NCI-H2227 treated with DMSO at 0.1 percent for 48 hours (cell line): ENCODE results near the gene ITGA2.

Experiments
- DNase-seq: peaks from one replicate; lab custom pipeline; 2025; lab: John Stamatoyannopoulos, UW

Gene ITGA2

DNA sequence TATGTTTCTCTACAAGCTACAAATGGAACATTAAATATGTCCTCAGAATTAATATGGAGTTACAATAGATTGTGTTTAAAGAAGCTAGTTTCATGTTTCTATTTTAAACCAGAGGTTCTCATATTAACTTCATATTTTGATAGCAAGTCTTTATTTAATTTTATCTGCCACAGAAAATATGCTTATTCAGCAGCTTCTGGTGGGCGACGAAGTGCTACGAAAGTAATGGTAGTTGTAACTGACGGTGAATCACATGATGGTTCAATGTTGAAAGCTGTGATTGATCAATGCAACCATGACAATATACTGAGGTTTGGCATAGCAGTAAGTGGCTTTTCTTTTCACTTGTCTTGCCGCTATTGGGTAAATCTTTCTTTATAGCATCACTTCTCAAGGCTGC is 66.2 kb downstream of the ITGA2 start:
- no peak for DNase-seq

DNA sequence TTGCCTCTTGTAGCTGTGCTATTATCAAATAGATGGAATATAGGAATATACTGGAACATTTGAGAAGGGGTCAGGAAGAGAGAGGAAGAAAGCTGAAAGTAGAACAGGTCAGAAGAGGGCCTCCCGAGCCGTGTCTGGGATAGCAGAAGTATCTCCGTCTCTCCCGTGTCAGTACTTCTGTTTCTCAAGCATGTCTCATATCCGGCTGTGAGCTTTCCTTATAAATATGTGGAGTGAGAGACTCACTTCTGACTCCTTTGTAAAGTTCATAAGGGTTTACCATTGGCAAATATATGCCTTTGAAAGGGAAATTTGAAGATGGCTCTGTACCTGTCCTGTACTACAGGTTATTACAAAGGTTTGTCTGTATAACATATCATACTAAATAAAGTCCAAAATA is 70.1 kb downstream of the ITGA2 start:
- DNase-seq, result no peak

DNA sequence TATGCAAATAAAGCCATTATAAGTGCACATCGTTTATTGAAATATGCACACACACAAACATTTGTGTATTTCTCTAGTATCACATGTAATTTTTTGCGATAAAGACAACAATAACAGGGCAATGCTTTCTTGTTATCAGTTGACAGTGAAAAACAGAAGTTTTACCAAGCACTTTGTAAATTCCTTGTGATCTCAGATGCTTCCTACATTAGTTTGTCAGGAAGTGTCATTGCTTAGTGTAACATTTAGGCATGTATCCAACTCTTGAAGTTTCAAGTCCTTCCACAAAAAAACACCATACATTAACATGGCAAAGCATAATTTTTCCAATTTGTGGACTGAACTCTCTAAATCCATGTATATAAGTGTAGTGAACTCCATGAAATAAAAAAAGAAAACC is 74.0 kb downstream of the ITGA2 start:
- DNase-seq, result no peak

DNA sequence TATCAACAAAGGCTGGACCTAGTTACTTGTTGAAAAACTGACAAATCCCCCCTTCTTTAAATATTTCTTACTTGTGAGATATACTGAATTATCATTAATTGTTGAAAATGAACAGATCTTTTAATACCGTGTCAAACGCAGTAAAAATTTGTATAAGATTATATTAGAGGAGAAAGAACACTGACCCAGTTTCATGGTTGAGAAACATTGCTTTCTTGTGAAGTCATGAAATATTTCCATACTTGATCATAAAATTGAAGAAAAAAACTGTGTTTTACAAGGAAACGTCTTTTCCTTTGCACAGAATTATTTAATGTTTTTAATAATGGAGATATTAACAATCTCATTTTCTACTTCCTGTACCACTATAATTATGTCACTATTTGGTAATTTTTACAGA is 74.6 kb downstream of the ITGA2 start:
- no peak for DNase-seq

DNA sequence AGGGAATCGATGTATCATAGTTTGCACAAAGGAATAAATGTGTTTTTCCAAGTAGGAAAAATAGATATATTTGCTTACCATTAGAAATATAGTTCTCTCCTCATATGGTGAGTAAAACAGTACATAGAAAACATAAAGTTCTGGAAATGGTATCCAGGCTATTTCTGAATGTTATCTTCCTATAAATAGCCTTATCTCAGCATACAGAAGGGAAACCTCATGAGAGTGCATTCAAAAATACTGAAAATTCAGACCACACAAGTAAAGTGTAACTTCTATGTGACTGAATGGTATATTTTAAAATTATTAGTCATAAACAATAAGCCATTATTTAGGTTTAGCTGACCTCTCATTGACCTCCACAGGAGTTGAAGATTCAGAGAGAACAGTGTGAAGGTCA is 76.9 kb downstream of the ITGA2 start:
- no peak for DNase-seq

DNA sequence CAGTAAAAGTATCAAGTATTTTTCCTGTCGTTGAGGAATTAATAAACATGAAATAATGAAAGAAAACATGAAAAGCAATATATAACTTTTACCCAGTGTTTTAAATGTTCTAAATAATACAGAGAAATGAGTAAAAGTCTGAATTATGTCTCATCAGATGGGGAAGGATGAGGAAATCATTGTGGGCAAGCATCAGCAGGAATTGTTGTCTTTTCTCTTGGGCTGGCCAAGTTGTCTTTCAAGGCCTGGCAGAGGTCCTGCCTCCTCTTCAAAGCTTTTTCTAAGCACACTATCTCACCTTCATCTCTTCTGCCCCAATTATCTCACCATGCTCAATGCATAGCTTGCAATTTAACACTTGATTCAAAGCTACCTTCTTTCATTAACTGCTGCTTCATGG is 78.5 kb downstream of the ITGA2 start:
- DNase-seq, result no peak

DNA sequence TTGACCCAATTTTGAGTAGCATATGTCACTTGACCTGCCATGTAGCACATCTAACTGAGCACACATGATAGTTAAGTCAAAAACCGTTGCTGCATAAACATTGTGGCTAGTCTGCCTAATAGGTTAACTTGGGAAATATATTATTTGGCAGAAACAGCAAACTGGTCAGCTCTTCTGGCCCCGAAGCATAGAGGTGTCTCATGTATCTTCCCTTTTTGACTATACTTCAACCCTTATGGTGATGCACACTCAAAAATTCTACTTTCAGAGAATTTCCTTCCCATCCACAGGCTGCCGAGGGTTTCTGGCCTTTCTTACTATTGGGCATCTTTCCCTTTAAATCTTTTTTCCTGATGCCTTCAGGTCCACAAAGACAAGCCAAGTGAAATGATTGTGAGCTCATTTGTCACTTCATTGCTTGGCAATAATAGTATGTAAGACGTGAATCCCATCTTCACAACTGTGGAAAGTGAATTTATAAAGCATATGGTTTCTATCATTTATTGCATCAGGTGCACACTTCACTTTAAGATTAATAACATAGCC is 79.2 kb downstream of the ITGA2 start:
- no peak for DNase-seq

DNA sequence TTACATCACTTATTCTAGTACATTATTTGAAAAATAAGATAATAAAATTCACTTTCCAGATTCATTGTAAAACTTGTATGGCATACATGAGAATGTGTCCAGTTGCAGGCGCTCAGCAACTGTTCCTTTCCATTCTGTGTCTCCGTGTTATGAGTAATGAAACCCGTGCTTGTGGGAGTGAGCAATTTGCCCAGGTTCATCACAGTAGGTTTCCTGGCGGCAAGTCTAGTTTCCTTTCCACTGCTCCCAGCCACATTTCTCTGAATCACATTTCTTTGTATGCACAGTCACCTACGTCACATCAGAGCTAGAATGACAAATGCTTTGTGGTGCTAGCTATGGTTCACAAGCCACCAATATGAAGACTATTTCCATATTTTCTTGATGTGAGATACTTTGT is 80.5 kb downstream of the ITGA2 start:
- no peak for DNase-seq

DNA sequence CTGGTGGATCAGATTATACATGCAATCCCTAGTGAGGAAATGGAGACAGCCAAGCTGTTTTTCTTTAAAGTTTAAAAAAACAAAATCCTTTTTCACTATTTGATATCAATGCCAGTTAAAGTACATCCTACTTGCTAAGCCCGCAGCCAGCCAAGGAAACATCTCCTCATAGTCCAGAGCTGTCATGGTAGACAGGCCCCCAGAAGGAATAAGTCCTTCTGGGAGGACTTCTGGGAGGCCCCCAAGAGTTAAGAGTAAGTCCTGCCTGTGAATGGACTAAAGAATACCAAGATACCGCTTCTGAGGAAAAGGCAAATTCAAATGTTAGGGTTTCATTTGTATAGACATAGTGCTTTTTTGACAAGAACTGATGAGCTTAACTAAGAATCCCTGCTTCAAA is 82.1 kb downstream of the ITGA2 start:
- no peak for DNase-seq

DNA sequence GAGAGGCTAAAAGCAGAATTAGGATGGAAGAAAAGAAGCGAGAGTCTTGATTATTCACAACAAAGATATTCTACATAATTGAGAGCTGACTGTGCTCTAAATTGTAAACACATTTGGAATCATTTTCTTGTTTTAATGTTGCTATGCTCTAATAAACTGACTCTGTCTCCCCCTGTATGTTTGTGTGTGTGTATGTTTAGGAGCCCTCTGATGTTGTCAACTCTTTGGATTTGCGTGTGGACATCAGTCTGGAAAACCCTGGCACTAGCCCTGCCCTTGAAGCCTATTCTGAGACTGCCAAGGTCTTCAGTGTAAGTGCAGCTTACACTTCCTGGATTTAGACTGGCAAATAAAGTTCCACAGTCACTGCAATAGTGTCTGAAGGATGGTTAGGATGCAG is 82.6 kb downstream of the ITGA2 start:
- no peak for DNase-seq

DNA sequence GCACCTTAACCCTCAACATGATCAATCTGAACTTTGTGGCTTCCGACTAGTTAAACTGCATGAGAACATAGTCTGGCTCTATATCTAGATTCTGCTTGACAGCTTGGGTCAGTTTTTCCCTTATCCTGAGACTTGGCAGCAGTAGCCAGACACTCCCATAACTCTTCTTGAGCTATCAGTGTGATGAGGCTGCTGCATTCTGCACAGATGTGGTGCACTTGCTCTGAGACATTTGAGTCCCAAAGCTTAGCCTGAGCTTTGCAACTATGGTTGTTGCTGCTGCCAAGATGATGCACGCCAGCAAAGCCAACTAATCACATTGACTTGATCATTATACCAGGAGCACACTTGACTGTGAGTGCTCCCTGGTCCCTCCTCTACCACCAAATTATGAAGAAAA is 84.2 kb downstream of the ITGA2 start:
- DNase-seq, result no peak

DNA sequence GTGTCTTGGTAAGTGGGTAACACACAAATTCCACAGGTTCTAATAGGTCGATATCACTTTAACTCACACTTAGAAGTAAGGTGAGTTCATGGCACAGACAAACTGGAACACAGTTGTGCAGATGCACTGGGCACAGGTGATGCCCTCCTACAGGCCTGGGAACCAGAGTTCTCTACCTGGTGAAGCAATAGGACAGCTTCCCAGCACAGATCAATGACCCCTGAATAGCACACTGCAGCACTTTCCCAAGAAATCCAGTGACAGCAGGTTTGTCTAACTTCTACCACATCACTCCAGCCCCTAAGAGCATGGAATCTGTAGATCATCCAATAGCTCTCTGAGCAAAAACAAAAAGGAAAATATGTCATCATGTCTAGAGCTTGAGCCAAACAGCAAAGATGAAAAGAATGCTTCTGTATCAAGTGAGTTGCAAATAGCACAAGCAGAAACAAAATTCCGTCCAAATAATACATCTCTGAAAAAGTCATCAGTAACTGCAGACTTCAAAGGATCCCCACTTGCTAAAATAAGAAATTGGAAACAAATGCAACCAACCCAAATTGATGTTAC is 86.9 kb downstream of the ITGA2 start:
- no peak for DNase-seq

DNA sequence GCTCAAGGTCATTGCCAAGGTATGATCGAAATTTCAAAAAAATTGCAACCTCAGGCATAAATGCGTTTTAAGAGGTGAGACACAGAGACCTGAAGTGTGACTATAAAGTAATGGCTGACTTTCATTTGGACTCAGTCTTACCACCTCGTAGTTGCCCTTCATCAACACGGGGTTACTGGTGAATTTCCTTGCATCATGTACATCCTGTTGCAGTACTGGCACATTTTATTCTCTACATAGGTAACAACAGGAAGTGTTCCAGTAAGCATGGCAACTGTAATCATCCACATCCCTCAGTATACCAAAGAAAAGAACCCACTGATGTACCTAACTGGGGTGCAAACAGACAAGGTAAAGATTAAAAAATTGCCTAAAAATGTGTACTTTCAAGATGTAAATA is 91.1 kb downstream of the ITGA2 start:
- DNase-seq, result no peak

DNA sequence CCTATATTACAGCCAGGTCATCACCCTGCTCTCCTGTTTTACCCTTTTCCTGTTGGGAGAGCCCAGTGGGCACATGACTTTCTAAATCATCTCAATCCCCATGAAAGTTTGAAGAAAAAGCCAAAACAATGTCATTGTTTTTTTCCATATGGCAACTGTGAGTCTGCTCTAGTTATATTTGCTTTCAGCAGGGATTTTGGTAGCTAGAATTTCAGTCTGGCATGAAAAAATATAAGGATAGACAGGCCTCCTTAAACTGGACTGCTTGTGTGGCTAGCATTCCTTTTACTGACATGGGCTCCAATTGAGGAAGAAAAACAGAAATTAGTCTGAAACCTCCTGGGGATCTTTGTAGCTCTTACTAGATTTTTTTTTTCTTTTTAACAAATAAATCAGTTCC is 94.8 kb downstream of the ITGA2 start:
- no peak for DNase-seq

DNA sequence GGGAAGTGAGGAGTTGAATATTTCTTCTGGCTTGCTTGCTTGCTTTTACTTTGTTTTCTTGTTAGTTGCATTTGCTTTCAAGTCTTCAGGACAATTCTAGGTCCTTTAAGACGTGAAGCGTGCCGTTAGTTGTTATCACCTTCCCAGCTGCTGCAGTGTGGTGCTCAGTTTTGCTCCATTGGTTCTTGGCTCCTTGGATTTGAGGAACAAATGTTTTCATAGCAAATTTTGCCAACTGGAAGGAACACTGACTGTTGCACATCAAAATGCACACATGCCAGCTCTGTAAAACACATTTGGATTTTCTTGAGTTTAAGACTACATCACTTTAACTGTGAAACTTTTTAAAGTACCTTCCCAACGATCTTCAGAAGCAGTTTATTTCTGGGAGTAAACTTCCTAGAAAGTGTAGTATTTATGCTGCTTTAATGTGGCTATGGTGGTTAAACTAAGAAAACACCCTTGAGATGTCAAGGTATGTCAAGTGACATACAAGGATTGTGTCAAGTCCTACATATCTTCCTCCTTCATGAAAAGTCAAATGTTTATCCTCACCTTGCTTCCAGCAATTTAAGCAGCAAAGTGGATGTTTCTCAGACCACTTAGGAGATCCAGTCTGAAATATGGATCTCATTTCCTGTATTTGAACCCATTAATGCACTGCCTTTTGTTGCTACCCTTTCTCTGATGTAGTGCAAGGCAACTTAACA is 95.5 kb downstream of the ITGA2 start:
- DNase-seq, result no peak

DNA sequence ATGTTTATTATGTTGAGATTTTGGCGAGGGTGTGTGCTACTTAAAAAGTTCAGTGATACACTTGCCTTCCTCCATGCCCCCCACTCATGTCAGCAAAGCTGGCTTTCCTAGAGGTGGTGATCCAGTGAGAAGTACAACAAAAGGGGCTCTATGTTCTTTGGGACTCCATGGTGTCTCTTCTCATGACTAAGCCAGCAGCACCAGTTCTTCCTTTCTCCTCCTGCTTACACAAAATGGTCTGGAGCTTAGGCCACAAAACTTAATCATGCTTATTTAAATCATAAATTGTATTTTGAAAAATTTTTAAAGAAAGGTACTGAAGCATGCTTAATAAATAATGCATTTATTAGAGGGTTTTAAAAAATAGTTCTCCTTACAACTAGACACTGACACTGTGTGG is 98.0 kb downstream of the ITGA2 start:
- no peak for DNase-seq

DNA sequence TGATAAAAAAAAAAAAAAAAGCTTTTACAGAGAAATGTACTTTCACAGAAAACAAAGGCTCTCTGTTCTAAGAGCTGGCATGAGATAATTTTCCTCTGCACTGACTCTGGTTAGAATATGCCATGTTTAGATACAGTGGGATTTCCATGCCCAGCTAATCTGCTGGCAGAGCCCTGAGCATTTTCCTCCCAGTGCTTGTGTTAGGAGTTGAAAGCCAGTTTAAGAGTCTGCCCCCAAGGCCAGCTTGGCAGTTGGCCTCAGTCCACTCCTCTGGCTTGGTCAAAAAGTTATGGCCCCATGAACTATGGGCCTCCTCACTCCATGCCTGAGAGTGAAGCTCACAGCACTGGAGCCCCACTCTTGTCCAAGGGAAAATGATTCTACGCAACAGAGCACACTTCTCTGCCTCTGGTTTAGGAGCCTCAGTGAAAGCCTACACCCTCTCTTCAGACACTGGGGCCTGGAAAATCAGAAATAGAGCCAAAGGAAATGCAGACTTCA is 98.5 kb downstream of the ITGA2 start:
- no peak for DNase-seq

DNA sequence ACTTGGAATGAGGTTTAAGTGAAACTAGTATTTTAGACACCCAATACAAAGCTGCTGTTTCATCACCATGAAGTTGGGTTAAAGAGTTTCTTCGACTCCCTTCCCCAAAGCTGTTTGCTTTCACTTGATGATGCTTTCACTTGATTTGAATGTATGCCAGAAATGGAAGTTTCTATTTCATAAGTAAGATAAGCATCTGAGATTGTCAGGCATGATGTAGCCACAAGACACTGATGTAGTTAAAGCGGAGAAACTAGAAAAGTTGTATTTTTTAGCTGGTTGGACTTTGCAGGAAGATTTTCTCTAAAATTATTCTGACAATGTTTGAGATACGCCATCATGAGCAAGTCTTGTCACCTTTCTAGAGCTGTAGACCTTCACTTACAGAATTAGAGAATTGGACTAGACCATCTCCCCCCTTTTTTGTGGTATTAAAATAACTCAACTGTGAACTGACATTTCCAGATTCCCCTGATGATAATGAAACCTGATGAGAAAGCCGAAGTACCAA is 100.4 kb downstream of the ITGA2 start:
- no peak for DNase-seq

DNA sequence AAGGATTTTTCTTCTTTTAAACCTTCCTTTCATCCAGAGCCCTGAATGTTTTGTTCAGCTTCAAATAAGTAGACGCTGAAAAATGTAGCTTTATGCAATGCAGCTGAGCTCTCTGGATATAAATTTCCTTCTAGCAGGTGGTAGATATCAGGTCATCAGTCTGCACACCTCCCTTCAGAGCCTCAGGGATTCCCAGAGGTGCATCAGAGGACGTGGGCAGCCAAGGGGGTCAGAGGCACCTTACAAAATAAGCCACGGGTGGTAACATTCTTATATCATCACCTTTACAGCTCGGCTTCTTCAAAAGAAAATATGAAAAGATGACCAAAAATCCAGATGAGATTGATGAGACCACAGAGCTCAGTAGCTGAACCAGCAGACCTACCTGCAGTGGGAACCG is 101.1 kb downstream of the ITGA2 start:
- no peak for DNase-seq

DNA sequence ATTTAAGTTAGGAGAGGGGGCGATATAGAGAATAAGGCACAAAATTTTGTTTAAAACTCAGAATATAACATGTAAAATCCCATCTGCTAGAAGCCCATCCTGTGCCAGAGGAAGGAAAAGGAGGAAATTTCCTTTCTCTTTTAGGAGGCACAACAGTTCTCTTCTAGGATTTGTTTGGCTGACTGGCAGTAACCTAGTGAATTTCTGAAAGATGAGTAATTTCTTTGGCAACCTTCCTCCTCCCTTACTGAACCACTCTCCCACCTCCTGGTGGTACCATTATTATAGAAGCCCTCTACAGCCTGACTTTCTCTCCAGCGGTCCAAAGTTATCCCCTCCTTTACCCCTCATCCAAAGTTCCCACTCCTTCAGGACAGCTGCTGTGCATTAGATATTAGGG is 102.1 kb downstream of the ITGA2 start:
- no peak for DNase-seq

DNA sequence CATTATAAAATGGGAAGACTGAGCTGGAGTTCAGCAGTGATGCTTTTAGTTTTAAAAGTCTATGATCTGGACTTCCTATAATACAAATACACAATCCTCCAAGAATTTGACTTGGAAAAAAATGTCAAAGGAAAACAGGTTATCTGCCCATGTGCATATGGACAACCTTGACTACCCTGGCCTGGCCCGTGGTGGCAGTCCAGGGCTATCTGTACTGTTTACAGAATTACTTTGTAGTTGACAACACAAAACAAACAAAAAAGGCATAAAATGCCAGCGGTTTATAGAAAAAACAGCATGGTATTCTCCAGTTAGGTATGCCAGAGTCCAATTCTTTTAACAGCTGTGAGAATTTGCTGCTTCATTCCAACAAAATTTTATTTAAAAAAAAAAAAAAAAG is 103.1 kb downstream of the ITGA2 start:
- no peak for DNase-seq

DNA sequence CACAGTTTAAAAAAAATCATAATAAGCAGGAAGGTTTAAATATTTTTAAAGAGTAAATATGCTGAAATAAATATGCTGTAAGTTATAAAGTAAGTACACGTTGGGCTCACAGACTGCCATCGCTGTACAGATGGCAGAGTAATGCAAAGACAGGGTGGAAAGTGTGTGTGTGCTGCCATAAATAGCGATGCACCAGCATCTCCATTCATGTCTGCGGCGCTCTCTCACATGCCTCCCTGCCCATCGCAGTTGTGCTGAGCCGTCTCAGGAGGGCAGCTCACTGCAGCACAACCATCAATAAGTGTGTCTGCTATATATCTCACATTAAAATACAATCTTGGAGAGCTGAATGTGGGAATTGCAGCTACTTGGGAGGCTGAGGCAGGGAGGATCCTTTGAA is 106.1 kb downstream of the ITGA2 start:
- DNase-seq, result no peak

DNA sequence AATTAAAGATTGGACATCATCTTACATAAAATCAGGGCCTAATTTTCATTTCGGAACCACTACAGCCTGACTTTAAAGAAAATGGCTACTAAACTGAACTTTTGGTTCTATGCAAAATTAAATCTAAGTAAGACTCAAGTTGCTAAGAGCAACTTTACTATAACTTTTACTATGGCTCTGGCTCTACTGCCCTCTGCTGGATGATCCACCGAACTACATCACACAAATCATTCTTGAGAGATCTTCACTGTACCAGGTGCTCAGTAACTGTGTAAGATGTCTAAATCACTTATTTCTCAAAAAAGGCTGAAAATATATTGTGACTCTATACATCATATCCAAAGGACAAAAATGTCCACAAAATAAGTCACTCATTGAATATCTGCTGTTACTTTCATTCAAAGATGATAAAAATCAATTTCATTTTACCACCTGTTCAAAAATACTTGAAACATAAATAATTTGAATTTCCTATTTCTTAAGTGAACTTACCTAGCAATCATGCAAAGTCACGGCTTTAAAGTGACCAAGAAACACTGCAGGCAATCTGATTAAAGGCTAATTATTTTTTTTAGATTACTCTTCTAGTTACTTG is 106.9 kb downstream of the ITGA2 start:
- peak; percentile 18 for DNase-seq
